ENCODE measurements around the gene NT5C2. TPM values are rescaled to one million over a fixed set of nuclear protein-coding genes. Genes with fewer than 3 reads are reported as not detected.

Gene NT5C2
- polyA plus RNA-seq, 1 of the 3 experiments (the other 2 are of a cell fraction), result 29.6 TPM

DNA sequence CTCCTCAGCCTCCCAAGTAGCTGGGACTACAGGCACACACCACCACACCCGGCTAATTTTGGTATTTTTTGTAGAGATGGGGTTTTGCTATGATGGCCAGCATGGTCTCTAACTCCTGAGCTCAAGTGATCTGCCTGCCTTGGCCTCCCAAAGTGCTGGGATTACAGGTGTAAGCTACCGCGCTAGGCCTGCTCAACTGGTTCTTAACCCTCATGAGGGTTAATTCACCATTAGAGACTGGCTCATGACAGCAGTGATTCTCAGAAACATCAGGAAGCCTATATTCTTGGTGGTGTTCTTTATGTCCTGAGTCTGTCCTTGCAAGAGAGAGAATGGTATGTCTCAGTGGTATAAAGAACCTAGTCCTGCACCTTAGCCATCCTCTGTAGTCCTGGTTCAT lies 10.4 kb upstream of the NT5C2 start:
- no peaks in the 10 kb centered on the region for H3F3A ChIP-seq (replicated peaks; ENCODE audit: insufficient read depth)
- H3K4me1 ChIP-seq (ENCODE audit: control insufficient read depth in 1 of 2, insufficient read depth in 2 of 2, low read depth in 1 of 2, low read length in 1 of 2), result no peaks in the 10 kb centered on the region
- DNase-seq, result no peak
- ChIA-PET POLR2A (no interaction called here), CTCF (no interaction called here)
- no peak overlapping the region for H3K9ac ChIP-seq
- no peaks in the 10 kb centered on the region for H3K9me3 ChIP-seq
- no peak overlapping the region for H3K4me2 ChIP-seq
- no peak overlapping the region for H3K4me3 ChIP-seq (ENCODE audit: low read depth in 2 of 2, low read length in 1 of 2)
- no peak for TF ChIP-seq CHD2 (IDR thresholded peaks at IDR 0.05; ENCODE audit: low read length, partially characterized antibody)
- H3K9me2 ChIP-seq, result no peaks in the 10 kb centered on the region
- no peaks in the 10 kb centered on the region for H4K20me1 ChIP-seq (ENCODE audit: insufficient read depth)
- no peak overlapping the region for H2AFZ ChIP-seq (ENCODE audit: low read depth)
- 95% methylated on average over 3 of the region's 3 CpGs for WGBS (ENCODE audit: low lambda C conversion rate)
- H3K27ac ChIP-seq (ENCODE audit: low read depth in 2 of 2, low read length in 1 of 2), result no peak overlapping the region
- no peaks in the 10 kb centered on the region for H3K36me3 ChIP-seq (replicated peaks in 1 of 2; ENCODE audit: control insufficient read depth in 1 of 2, insufficient read depth in 2 of 2, low read length in 1 of 2)
- no peaks in the 10 kb centered on the region for H3K79me2 ChIP-seq (ENCODE audit: insufficient read depth)
- H3K27me3 ChIP-seq (ENCODE audit: insufficient read depth), result no peaks in the 10 kb centered on the region

- Histone ChIP-seq H3K9me3 (no peaks in the 10 kb centered on the region), H3K4me1 (ENCODE audit: control insufficient read depth in 1 of 2, insufficient read depth in 2 of 2, low read depth in 1 of 2, low read length in 1 of 2) (peaks cover 0 to 5% of the 10 kb centered on the region in 2 experiments; a peak in 1 of 4 replicates), H3K9me2 (no peaks in the 10 kb centered on the region), H3K4me3 (ENCODE audit: low read depth in 2 of 2, low read length in 1 of 2) (no peak overlapping the region), H3K36me3 (replicated peaks in 1 of 2; ENCODE audit: control insufficient read depth in 1 of 2, insufficient read depth in 2 of 2, low read length in 1 of 2) (no peaks in the 10 kb centered on the region), H2AFZ (ENCODE audit: low read depth) (no peak overlapping the region), H3F3A (replicated peaks; ENCODE audit: insufficient read depth) (no peaks in the 10 kb centered on the region), H3K79me2 (ENCODE audit: insufficient read depth) (no peaks in the 10 kb centered on the region), H3K27me3 (ENCODE audit: insufficient read depth) (no peaks in the 10 kb centered on the region), H3K4me2 (no peak overlapping the region), H3K9ac (no peak overlapping the region), H4K20me1 (ENCODE audit: insufficient read depth) (no peaks in the 10 kb centered on the region), H3K27ac (ENCODE audit: low read depth in 2 of 2, low read length in 1 of 2) (no peak overlapping the region)
- WGBS (ENCODE audit: low lambda C conversion rate), result 83% methylated on average over 7 of the region's 7 CpGs
- no peak for DNase-seq
- ChIA-PET POLR2A (no interaction called here), CTCF (no interaction called here)
- no peak for TF ChIP-seq FOXM1 (IDR thresholded peaks at IDR 0.05; ENCODE audit: low read depth)
- no peak for TF ChIP-seq RFX5 (IDR thresholded peaks at IDR 0.05; ENCODE audit: low read length)
- TF ChIP-seq, protein P1, sequence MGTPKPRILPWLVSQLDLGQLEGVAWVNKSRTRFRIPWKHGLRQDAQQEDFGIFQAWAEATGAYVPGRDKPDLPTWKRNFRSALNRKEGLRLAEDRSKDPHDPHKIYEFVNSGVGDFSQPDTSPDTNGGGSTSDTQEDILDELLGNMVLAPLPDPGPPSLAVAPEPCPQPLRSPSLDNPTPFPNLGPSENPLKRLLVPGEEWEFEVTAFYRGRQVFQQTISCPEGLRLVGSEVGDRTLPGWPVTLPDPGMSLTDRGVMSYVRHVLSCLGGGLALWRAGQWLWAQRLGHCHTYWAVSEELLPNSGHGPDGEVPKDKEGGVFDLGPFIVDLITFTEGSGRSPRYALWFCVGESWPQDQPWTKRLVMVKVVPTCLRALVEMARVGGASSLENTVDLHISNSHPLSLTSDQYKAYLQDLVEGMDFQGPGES (IDR thresholded peaks at IDR 0.05; ENCODE audit: low read depth, low read length), result no peak
- TF ChIP-seq MXI1 (IDR thresholded peaks at IDR 0.05; ENCODE audit: low read depth, low read length), result no peak
- no peak for TF ChIP-seq JUND (IDR thresholded peaks at IDR 0.05)
- no peak for TF ChIP-seq FOXJ3 (CRISPR knock-in tag; IDR thresholded peaks at IDR 0.05)
- TF ChIP-seq, protein P2, sequence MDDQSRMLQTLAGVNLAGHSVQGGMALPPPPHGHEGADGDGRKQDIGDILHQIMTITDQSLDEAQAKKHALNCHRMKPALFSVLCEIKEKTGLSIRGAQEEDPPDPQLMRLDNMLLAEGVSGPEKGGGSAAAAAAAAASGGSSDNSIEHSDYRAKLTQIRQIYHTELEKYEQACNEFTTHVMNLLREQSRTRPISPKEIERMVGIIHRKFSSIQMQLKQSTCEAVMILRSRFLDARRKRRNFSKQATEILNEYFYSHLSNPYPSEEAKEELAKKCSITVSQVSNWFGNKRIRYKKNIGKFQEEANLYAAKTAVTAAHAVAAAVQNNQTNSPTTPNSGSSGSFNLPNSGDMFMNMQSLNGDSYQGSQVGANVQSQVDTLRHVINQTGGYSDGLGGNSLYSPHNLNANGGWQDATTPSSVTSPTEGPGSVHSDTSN (IDR thresholded peaks at IDR 0.05), result no peak
- TF ChIP-seq CHD2 (IDR thresholded peaks at IDR 0.05; ENCODE audit: low read length, partially characterized antibody), result no peak
- no peak for TF ChIP-seq REST (IDR thresholded peaks at IDR 0.05; ENCODE audit: low read depth, low read length)
- TF ChIP-seq RCOR1 (IDR thresholded peaks at IDR 0.05; ENCODE audit: low read length), result no peak
- no peak for TF ChIP-seq EP300 (IDR thresholded peaks at IDR 0.05; ENCODE audit: borderline replicate concordance in 1 of 2, low read depth in 1 of 2, low read length in 1 of 2)
- no peak for TF ChIP-seq MEF2A (IDR thresholded peaks at IDR 0.05; ENCODE audit: borderline replicate concordance, low read depth)
- TF ChIP-seq, protein P3, sequence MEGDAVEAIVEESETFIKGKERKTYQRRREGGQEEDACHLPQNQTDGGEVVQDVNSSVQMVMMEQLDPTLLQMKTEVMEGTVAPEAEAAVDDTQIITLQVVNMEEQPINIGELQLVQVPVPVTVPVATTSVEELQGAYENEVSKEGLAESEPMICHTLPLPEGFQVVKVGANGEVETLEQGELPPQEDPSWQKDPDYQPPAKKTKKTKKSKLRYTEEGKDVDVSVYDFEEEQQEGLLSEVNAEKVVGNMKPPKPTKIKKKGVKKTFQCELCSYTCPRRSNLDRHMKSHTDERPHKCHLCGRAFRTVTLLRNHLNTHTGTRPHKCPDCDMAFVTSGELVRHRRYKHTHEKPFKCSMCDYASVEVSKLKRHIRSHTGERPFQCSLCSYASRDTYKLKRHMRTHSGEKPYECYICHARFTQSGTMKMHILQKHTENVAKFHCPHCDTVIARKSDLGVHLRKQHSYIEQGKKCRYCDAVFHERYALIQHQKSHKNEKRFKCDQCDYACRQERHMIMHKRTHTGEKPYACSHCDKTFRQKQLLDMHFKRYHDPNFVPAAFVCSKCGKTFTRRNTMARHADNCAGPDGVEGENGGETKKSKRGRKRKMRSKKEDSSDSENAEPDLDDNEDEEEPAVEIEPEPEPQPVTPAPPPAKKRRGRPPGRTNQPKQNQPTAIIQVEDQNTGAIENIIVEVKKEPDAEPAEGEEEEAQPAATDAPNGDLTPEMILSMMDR (IDR thresholded peaks at IDR 0.05), result no peak
- TF ChIP-seq TAF1 (IDR thresholded peaks at IDR 0.05; ENCODE audit: borderline replicate concordance, low read depth, low read length), result no peak
- no peak for TF ChIP-seq POLR2AphosphoS5 (IDR thresholded peaks at IDR 0.05; ENCODE audit: low read depth, low read length)
- TF ChIP-seq RXRA (IDR thresholded peaks at IDR 0.05; ENCODE audit: borderline replicate concordance, low read depth), result no peak
- TF ChIP-seq MAX (IDR thresholded peaks at IDR 0.05; ENCODE audit: low read depth), result no peak
- TF ChIP-seq SIN3A (IDR thresholded peaks at IDR 0.05; ENCODE audit: borderline replicate concordance, low read depth, low read length), result no peak
Measured at GRCh38 chr10:103202319-103202718, 9.2 kb upstream of the NT5C2 start.

Data from SK-N-SH (cell line).